Measurements from ENCODE around the gene KCNH1.

The KCNH1 gene

DNA sequence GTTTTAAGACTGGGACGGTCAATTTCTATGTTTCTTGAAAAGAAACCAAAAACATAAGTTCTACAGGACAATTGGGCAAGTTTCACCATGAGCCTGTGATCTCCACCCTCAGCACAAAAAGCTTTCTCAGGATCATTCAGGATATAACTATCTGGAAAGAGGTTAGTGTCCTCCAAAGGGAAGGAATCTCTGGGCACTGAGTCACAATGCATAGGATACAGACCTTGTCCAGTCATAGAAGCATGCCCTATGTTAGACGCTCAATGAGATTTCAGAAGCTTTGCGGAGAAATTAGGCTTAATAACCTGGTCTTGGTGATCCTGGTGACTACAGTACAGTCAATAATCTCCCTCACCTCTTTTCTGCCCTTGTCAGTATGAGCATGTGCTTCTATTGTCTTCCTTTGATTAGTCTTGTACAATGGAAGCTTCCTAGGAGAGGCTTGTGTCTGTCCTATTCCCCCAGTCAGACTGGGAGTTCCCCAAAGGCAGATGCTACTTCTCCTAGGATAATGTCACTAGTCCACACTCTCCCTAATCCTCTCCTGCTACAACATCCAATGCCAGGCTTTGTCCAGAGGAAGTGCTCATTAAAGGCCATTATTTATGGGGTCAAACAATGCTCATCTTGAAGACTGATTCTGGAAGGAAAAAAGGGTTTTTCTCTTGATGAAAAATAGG lies 97.4 kb downstream of the KCNH1 start:
- no peaks in the 10 kb centered on the region for H3K36me3 ChIP-seq (ENCODE audit: control insufficient read depth, insufficient read depth, low read length)
- no peak overlapping the region for H3K4me3 ChIP-seq (replicated peaks; ENCODE audit: low read depth, low read length)
- H3K27me3 ChIP-seq (replicated peaks; ENCODE audit: control insufficient read depth, insufficient read depth, low read length) = no peaks in the 10 kb centered on the region
- TF ChIP-seq CTCF (IDR thresholded peaks at IDR 0.05; ENCODE audit: insufficient read depth, low read length, poor library complexity, severe bottlenecking) = no peak
- DNase-seq (ENCODE audit: extremely low read depth, insufficient read length) = no peak

DNA sequence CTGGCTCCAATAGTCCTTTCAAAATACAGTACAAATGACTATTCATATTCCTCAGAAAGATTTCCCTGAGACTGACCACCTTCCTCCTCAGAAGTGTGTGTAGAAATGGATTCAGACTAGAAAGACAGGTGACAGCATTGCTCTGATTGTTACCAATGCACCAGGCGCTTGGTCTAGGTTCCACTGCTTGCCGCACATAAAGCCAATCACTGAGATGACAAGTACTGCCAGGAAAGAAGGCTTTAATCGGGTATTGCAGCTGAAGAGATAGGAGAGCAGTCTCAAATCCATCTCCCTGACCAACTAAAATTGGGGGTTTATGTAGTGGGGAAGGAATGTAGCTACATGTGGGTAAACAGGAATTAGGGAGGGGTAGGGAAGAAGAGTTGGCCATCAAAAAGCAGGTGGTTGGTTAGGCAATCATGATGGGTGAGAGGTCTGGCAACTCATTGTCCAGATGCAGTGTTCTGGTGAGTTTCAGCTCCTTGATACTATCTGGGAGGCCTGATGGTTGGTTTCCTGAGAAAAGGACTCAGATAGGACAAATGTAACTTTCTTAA lies 98.0 kb downstream of the KCNH1 start:
- H3K27me3 ChIP-seq (replicated peaks; ENCODE audit: control insufficient read depth, insufficient read depth, low read length) = no peaks in the 10 kb centered on the region
- H3K4me3 ChIP-seq (replicated peaks; ENCODE audit: low read depth, low read length) = no peak overlapping the region
- no peak for TF ChIP-seq CTCF (IDR thresholded peaks at IDR 0.05; ENCODE audit: insufficient read depth, low read length, poor library complexity, severe bottlenecking)
- no peaks in the 10 kb centered on the region for H3K36me3 ChIP-seq (ENCODE audit: control insufficient read depth, insufficient read depth, low read length)
- no peak for DNase-seq (ENCODE audit: extremely low read depth, insufficient read length)

DNA sequence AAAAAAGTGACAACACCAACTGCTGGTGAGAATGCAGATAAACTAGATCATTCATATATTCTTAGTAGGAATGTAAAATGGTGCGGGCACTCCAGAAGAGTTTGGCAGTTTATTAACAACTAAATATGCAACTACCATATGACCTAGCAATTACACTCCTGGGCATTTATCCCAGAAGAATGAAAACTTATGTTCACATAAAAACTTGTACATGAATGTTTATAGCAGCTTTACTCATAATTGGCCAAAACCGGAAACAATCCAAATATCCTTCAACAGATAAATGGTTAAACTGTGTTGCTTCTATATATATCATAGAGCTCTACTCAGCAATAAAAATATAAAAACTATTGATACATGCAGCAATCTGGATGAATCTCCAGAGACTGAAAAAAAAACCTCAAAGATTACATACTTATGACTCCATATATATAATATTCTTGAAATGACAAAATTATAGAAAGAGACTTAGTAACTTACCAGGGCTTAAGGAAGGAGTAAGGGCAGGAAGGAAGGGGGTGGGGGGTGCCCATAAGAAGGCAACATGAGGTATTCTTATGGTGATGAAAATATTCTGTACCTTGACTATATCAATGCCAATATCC lies 99.9 kb downstream of the KCNH1 start:
- Histone ChIP-seq H3K27me3 (replicated peaks; ENCODE audit: control insufficient read depth, insufficient read depth, low read length) (no peaks in the 10 kb centered on the region), H3K4me3 (replicated peaks; ENCODE audit: low read depth, low read length) (no peak overlapping the region), H3K36me3 (ENCODE audit: control insufficient read depth, insufficient read depth, low read length) (no peaks in the 10 kb centered on the region)
- DNase-seq (ENCODE audit: extremely low read depth, insufficient read length) = no peak
- no peak for TF ChIP-seq CTCF (IDR thresholded peaks at IDR 0.05; ENCODE audit: insufficient read depth, low read length, poor library complexity, severe bottlenecking)

DNA sequence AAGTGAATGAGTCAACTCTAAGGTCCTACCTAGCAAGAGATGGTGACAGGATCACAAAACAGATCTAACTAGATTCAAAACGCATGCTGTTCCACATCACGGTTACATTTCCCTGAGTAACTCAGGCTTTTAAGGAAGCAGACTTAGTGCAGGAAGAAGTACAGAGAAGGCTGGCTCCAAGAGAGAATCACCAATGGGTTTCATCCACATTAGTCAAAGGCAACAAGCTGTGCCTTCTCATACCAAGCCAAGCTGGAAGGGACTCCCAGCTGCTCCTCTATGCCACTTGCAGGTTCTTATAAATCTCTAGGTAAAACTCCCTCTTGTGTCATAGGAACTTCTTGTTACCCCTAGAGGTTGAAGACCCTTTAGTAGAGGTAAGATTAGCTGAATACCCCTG lies 109.0 kb downstream of the KCNH1 start:
- no peaks in the 10 kb centered on the region for H3K27me3 ChIP-seq (replicated peaks; ENCODE audit: control insufficient read depth, insufficient read depth, low read length)
- TF ChIP-seq CTCF (IDR thresholded peaks at IDR 0.05; ENCODE audit: insufficient read depth, low read length, poor library complexity, severe bottlenecking) = no peak
- no peak overlapping the region for H3K4me3 ChIP-seq (replicated peaks; ENCODE audit: low read depth, low read length)
- no peak for DNase-seq (ENCODE audit: extremely low read depth, insufficient read length)
- no peaks in the 10 kb centered on the region for H3K36me3 ChIP-seq (ENCODE audit: control insufficient read depth, insufficient read depth, low read length)

GRCh38 chr1:211019266-211019665 lies 114.7 kb downstream of the KCNH1 start:
- Histone ChIP-seq H3K4me3 (replicated peaks; ENCODE audit: low read depth, low read length) (no peak overlapping the region), H3K27me3 (replicated peaks; ENCODE audit: control insufficient read depth, insufficient read depth, low read length) (no peaks in the 10 kb centered on the region), H3K36me3 (ENCODE audit: control insufficient read depth, insufficient read depth, low read length) (no peaks in the 10 kb centered on the region)
- DNase-seq (ENCODE audit: extremely low read depth, insufficient read length) = no peak
- no peak for TF ChIP-seq CTCF (IDR thresholded peaks at IDR 0.05; ENCODE audit: insufficient read depth, low read length, poor library complexity, severe bottlenecking)
